Choroid plexus epithelial cell (primary cell): ENCODE results near the gene SGPL1.

Source experiments
- DNase-seq: peaks from one replicate; pipeline ENCODE4 v3.0.0-alpha.2; 2010; ENCODE audit warnings: low read depth
- H3K4me3 ChIP-seq: 2 replicates; pipeline ENCODE4 v1.5.1; 2011; ENCODE audit warnings: low read depth, mild to moderate bottlenecking, control low read depth, low read length, moderate library complexity
- TF ChIP-seq, protein P1 (sequence below): conservative IDR thresholded peaks from 2 replicates; pipeline ENCODE4 v1.5.1; 2011; ENCODE audit warnings: low read depth, mild to moderate bottlenecking, control low read depth, inconsistent platforms, low read length, moderate library complexity

Gene SGPL1

DNA sequence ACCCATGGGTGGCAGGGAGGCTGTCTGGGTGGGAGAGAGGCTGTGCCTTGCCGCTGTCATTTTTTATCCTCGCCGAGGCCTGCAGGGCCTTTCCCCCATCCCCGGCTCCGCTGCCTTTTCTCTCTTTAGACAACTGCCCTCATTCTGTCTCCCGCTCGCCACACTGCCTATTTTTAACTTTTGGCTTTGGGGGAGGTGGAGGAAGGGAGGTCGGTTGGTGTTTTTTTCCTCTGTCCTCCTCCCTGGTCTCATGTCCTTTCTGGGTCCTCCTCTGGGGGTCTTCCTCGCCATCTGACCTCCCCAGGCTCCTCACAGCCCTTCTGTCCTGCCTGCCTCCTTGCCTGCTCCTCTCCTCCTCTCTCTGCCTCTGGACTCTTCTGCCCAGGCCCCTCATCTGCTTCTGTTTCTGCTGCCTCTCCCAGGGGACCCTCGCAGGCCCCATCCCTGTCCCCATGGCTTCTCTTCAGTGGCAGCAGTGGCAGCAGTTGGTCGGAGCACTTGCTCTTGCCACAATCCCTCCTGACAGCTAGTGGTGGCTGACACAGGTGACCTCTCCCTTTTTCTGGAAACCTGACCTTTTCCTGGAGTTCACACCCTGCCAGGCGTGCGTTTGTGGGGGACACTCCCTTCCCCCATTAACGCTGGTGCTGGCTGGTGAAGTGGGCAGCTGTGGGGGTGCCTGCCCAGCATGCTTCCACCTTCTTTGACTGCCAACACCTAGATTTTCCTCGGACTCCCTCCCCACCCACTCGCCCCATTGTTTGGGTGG lies 92.1 kb downstream of the SGPL1 start:
- TF ChIP-seq, protein P1, sequence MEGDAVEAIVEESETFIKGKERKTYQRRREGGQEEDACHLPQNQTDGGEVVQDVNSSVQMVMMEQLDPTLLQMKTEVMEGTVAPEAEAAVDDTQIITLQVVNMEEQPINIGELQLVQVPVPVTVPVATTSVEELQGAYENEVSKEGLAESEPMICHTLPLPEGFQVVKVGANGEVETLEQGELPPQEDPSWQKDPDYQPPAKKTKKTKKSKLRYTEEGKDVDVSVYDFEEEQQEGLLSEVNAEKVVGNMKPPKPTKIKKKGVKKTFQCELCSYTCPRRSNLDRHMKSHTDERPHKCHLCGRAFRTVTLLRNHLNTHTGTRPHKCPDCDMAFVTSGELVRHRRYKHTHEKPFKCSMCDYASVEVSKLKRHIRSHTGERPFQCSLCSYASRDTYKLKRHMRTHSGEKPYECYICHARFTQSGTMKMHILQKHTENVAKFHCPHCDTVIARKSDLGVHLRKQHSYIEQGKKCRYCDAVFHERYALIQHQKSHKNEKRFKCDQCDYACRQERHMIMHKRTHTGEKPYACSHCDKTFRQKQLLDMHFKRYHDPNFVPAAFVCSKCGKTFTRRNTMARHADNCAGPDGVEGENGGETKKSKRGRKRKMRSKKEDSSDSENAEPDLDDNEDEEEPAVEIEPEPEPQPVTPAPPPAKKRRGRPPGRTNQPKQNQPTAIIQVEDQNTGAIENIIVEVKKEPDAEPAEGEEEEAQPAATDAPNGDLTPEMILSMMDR, result no peak
- no peak for DNase-seq
- H3K4me3 ChIP-seq, result no peak overlapping the region

DNA sequence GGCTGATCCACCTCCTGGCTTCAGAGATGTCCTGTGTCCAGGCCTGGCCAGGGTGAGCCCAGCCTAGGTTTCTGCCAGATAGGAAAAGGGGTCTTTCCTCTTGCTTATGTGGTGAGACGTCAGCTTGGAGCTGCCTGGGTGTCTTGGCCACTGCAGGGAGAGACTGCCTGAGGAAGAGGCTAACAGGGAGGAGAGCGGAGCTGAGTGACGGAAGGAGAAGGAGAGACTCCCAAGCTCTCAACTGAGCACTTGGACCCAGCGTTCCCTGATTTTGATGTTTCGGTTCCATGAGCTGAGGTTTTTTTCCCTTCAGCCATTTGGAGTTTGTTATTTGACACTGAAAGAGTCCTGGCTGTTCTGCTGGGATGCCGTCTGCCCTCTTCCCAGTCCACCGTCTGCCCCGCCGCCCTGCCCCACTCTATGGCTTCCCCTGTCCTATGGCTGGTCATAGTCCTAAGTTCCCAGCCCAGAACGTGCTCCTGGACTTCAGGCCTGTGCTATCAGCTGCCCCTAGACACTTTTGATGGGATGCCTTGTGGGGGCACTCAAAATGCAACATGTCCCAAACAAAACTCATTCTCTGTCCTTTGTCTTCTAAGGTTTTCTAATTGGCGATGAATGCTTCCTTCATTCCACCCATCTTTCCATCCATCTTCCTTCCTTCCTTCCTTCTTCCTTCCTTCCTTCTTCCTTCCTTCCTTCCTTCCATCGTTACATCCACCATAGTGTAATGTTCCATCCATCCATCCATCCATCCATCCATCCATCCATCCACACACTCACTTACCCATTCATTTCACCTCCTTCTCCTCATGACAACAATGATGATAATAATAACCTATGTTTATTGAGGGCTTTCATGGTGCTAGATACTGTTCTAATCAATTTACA lies 92.9 kb downstream of the SGPL1 start:
- no peak for DNase-seq
- TF ChIP-seq, protein P1, result no peak
- no peak overlapping the region for H3K4me3 ChIP-seq

DNA sequence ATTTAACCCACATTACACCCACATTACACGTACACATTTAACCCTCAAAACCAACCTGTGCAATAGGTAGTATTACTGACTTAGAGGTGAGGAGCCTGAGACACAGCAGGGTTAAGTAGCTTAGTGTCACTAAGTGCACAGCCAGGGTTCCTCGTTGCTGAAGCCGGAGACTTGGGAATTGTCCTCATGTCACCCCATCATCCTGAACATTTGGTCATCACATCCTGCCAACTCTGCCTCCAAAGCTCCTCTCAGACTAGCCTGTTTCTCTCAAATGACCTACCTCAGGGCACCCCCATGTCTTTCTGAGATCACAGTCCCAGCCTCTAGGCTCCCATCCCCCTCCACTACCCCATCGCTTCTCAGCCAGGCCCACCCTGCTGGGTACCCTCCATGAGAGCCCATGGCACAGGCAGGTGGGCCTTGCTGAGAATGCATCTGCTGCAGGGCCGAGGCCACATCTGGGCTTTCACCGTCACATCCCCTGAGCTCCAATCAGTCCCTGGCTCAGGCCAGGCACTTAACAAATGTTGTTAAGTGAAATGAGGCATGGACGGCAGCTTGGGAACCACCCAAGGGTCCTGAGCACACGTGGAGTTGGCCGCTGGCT lies 93.7 kb downstream of the SGPL1 start:
- no peak for DNase-seq
- TF ChIP-seq, protein P1, result no peak
- H3K4me3 ChIP-seq, result no peak overlapping the region

DNA sequence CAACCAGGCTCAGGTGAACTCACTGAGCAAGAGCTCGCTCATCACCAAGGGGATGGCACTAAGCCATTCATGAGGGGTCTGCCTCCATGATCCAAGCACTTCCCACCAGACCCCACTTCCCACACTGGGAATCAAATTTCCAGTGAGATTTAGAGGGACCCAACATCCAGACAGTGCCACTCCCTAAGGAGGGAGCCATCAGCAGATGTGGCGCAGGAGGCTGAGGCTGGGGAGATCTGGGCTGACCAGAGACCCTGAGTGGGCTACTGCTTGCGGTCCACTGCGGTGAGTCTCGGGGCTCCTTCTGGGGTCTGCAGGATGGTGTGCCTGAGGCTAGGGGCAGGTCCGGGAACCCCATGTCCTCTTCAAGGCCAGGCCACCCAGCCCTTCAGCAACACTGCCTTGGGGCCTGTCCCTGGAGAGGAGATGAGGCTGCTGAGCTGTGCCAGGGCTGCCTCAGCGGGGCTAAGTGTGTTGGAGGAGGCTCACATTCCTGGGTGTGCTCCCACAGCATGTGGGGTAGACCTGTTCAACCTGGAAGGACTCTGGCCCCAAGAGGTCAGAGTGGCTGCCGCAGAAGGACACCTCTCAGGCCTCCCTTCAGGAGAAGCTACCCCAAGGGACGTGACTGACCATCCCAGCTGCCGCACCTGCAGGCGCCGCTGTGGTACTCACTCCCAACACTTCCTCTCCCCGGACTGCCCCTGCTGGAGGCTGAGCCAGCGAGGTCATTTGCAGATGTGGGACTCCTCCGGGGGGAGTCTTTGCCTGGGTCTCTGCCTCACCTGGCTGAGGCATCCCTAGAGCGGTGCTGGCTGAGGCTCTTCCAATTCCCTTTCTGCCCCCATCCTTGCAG lies 95.0 kb downstream of the SGPL1 start:
- no peak for DNase-seq
- TF ChIP-seq, protein P1, result no peak
- H3K4me3 ChIP-seq, result no peak overlapping the region

DNA sequence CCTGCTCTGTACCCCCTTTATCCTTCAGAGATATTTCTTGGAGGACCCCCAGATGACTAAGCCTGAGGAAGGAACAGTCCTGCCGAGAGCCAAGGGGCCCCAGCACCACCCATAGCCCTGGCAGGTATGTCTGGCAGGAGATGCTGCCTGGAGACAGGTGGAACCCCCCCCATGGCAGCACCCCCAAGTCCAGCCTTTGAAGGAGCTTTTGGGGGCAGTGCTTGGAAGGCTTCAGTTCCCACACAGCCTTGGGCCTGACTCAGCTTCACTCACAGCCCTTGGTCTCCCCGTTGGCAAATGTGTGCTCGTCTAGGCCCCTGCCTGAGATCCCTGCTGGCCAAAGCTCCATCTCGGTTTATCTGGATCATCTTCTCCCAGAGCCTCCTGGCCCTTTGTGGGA lies 95.6 kb downstream of the SGPL1 start:
- no peak for DNase-seq
- H3K4me3 ChIP-seq, result no peak overlapping the region
- TF ChIP-seq, protein P1, result no peak

DNA sequence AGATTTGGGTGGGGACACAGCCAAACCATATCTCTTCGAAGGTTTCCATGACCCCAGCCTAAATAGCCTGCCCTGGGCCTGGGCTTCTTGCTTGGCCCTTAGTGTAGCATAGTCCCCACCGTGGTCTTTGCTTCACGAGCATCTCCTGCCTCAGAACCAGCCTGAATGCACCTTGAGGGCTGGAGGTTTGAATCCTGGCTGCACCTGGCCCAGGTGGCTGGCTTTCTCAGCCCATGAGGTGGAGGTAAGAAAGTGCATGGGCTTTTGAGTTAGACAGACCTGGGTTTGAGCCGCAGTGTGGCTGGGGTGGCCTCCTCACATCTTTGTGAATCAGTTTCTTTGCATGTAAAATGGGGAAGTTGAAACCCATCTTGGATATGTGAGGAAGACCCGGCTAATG lies 96.8 kb downstream of the SGPL1 start:
- TF ChIP-seq, protein P1, result no peak
- no peak for DNase-seq
- no peak overlapping the region for H3K4me3 ChIP-seq
